ENCODE results near the gene RNF220.

RNF220 gene

DNA sequence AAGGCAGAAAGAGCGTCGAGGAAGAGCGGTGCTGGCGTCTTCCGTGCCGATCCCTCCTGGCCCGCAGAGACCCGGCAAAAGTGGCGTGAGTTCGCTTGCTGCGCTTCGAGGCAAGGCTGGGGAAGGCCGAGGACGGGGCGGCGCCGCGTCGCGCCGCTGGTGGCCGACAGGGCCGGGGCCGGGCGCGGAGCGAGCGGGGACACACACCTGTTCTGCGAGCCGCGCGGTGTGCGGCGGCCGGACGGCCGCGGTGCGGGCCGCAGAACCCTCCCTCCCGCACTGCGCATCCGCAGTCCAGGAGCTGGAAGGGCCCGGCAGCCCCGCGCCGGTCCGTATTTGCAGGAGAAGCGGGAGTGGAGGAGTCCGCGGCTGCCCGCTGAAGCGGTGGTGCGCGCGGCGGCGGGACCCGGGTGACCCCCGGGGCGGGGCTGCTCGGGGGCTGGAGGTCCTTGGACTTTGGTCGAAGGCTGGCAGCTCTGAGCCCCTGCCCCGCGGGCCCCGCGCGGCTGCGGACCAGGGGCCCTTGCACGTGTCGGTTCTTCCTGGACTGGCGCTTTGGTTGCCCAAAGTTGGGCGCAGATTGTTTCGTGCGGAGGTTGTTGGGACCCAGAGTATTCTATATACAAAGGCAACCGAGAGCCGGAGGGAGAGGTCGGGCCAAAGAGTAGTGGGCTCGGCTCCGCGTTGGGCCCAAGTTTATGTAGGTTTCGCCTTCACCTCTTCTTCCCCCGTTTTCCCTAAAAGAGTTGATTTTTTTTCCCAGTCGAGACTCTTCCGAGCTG is 2.6 kb downstream of the RNF220 start:
- DNase-seq: no peak

DNA sequence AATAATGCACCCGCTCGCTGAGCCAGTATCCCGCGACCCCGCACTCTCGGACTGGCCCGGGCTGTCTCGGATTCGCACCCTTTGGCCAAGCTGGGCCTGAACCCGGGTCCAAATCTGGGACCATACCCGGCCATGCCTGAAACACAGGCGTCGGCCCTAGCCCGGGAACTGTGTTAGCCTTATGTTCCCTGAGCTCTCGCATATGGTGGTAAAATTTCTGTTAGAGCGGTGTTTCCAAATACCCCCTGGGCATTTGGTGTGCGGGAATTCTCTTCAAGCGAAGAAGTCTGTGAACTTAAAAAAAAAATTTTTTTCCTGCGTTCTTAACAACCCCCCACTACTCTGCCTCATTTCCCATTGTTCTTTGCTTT is 3.1 kb downstream of the RNF220 start:
- no peak for DNase-seq

DNA sequence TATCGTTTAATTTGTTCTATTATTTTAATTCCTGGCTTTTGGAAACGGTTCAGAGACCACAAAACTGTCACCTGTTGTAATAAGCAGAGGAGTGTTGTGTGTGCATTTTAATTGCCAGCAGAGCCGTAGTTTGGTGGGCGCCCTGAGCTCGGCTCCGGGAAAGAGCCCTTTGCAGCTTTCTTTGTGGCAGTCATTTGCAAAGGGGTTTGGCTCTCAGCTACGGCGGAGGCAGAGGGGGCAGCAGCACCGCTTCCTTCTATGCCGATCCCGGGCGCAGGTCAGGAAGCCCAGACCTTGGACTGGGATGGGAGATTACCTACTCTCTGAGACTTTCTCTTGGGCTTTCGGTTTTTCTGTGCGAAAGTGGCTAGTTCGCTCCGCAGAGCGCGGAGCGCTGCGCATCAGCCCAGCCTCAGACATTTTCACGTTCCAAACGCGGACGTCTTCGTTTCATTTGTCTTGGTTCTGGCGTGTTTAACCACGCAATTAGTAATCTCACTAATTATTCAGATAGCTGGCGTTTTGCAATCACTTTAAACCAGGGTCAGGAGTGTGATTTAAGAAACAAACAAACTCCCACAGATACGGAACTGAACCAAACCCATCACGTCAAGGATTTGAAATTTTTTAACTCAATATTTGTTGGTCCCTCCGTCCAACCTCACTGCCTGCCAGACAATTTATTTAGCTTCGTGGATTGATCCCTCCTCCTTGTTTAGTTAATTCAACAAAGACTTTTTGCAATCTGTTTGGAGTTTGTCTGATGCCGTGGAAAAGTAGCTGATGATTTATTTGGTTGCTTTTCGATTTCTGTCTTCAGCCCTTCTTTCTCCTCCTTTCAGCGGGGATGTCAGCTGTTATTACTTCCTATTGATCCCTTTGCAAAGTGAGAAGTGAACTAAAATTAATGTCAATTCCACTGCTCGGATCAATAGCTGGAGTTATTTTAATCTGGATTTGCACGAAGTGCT is 3.9 kb downstream of the RNF220 start:
- DNase-seq: no peak

DNA sequence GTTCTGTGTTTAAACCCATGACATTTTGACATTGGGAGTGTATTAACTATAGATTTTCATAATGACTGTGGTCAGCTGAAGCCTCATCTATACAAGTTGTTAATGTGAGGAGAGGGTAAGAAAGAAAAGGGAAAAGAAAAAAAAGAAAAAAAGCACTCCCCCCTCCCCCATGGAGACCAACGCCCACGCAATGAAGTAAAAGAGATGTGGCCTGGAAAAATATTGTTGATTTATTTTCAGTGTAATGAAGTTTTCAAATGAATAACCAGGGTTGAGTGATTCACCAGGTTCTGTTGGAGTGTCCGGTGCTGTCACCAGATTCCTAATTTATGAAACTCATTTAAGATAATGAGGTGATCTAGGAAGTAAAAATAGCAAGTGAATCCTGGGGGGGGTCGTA is 4.7 kb downstream of the RNF220 start:
- no peak for DNase-seq

DNA sequence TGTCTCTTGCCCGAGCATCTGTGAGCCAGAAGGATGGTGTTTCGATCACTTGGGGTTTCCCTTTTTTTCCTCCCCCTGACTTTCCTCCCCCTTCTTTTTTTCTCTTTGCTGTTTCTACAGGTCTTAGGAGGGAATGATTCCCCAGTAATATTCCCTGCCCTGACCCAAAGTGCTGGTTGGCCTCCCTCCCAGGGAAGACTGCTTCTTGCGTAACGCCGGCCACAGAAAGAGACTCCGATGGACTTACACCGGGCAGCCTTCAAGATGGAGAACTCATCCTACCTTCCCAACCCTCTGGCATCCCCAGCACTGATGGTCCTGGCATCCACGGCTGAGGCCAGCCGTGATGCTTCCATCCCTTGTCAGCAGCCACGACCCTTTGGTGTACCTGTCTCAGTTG is 6.8 kb downstream of the RNF220 start:
- DNase-seq: no peak

DNA sequence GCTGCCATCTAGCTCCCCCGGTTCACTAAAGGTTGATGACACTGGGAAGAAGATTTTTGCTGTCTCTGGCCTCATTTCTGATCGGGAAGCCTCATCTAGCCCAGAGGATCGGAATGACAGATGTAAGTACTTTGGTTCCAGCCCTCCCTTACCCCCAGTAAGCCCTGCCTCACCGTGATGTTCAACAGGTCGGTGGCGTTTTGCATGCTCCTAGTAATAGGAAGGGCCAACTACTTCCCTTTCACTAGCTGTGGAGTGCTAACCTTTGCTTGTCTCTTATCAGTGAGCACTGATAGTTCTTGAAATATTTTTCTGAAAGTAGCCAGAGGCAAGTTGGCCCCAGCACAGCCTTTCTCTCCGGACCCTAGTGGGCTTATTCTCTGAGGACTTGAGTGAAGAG is 7.5 kb downstream of the RNF220 start:
- no peak for DNase-seq

DNA sequence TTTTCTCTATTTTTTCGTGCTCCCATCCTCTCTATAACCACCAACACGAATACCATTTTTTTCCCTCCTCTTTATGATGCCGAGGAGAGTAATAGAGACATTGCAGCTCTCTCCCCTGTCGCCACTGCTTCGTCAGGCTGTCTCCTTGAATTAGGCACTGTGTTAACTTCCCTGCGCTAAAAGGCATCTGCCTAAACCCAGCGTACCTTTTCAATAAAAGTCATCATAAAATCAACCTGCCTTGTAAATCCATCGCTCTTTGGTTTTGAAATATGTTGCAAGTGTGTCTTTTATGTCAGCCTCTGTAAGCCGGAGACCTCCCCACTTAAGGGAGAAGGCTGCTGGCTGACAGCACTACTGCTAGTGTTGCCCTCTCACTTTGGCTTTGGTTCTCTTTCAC is 8.7 kb downstream of the RNF220 start:
- DNase-seq: no peak

DNA sequence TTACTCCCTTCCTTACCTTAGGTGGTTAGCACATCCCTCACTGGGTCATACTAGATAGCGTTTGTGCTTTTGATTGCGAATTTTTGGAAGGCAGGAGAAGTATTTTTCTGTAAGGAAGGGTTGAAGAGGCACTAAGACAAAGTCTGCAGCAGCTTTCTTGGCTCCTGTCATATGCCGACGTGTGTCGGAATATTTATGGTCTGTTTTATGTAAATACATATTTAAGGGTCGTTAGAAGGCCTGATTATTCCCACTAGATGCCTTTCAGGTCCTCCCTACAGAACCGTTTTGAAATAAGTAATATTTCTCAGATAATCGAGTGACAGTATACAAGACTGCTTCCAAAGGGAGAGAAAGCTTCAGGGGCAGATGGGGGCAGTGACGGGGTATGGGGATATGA is 10.0 kb downstream of the RNF220 start:
- no peak for DNase-seq

DNA sequence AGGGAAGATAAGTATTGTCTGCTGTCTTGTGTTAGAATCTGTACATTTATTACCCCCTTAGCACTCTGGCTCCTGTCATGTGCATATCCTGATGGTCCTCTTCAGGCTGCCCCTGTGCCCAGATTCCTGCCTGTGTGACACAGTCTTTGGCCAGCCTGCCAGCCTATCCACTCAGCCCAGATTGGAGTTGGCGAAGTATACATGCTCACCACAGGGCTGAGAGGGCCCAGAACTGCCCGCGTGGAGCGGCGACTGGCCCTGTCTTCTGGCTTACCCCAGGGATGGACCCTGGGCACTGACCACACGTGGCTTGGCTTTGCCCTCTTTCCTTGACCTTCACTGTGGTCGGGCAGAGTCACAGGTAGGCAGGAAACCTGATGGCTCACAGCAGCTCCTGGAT is 11.4 kb downstream of the RNF220 start:
- DNase-seq: no peak

DNA sequence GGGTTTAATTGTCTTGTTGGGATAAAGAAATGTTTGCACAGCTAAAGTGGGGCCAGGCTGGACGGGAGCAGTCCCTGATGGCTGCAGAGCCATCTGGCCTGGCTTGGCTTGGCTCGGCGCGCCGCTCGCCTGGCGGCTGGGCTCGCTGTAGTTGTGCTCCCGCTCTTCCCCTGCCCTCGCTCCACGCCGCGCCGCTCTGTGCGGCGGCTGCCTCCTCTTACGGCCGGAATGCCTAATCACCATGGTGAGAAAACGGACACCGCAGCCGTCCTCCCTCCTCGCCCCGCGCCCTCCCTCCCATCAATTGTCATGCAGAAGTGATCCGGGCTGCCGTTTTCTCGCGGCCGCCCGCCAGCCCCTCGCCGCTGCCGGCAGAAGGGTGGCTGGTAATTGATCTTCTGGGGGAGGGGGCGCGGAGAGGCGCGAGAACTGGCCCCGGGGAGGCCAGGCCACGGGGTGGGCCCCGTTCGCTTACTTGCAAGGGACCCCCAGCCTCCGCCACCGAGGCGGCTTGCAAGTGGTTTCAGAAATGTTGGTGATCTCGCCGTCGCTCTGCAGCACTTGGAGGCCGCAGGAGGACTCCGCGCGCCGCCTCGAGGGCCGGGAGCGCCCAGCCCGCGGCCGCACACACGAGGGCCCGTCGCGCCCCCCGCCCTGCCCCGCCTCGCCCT is 12.4 kb downstream of the RNF220 start:
- no peak for DNase-seq

DNA sequence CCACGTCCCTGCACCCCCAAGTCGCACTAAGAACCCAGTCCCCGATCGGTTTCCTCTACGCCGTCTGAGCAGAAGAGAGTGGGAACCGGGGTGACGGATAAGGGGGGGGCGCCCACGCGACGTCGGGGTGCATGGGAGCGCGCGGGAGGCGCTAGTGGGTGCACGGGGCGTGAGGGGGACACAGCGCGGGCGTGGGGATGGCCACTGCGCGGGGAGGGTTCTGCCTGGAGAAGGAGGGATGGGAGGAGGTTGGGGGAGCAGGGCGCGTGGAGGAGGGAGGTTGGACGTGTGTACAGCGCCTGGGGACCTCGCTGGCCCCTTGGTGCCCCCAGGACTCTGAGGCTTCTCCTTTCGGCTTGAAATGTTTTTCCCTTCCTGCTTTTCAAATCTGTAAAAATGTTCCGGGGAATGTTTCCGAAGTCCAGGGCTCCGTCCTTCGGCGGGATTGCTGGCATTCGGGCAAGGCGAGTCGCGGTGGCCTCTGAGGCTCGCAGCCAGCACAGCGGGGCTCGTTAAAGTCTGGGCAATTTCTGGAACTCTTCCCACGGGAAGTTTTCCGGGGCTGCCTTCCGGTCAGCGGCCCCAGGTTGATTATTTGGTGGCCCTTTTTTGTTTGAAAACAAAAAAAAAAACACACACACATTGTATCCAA is 13.1 kb downstream of the RNF220 start:
- no peak for DNase-seq

DNA sequence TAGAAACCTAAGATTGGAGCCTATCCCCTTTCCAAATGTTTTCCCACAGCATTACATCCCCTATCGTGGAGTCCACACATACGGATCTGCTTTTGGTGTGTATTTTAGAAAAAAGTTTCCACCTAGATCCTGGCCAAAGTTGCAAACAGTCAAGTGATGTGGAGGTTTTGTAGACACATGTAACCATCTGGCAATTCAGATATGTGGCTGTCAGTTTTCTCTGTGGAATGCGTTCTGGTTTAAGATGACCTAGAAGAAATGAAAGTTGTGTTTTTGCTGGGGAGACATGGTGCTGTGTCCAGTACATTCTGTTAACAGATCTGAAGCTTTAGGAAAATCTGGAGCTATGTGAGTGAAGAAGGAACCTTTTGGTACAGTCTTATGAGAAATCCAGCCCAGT is 14.8 kb downstream of the RNF220 start:
- DNase-seq: no peak

DNA sequence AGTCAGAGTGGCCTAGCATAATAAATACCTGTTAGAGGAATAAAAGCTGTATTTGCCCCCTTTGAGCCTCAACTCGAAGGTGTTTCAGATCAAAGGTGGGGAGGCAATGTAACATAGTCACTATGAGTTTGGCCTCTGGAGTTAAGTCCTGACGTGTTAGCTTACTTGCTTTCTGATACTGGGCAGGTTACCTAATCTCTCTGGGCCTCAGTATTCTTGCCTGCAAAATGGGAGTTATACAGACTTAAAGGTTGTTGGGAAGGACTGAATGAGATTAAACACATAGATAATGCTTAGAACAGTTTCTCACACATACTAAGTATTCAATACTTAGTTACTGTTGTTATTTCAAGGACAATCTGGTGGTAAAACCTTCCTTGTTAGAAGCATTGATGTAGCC is 15.5 kb downstream of the RNF220 start:
- DNase-seq: no peak

DNA sequence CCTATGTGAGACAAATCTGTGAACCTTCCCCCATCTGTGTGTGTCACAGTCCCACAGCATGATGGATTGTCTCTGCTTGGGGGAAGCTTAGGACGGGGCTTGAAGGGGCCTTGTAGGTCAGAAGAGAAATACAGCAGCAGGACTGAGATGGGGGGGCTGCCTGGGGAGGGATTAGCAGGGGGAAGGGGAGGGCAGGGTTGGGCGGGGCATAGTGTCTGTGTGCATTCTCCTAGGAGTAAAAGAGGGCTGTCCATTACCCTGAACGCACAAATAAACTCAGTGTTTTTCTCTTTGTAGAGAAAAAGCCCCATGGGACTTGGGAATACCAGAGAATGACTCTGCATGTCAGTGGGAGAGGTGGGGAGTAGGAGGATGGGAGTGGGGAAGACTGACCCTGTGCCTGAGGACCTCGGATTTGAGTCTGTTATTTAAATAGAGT is 16.4 kb downstream of the RNF220 start:
- DNase-seq: no peak

DNA sequence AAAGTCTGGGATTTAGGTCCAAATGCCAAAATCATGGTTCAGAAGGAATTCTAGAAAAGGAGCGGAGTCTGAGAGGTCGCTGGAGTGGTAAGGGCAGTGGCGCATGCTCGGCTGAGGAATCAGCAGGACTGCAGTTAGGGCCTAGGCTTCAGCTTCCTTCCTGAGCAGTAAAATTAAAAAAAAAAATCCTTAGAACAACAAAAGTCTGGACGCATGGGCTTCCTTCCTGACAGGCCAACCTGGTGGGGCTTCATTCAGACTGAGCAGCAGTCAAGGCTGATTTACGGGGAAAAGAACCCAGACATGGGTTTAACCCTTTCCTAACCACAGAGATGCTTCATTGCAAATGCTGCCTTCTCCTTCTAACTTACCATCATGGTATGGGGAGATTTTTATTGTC is 17.1 kb downstream of the RNF220 start:
- DNase-seq: no peak

DNA sequence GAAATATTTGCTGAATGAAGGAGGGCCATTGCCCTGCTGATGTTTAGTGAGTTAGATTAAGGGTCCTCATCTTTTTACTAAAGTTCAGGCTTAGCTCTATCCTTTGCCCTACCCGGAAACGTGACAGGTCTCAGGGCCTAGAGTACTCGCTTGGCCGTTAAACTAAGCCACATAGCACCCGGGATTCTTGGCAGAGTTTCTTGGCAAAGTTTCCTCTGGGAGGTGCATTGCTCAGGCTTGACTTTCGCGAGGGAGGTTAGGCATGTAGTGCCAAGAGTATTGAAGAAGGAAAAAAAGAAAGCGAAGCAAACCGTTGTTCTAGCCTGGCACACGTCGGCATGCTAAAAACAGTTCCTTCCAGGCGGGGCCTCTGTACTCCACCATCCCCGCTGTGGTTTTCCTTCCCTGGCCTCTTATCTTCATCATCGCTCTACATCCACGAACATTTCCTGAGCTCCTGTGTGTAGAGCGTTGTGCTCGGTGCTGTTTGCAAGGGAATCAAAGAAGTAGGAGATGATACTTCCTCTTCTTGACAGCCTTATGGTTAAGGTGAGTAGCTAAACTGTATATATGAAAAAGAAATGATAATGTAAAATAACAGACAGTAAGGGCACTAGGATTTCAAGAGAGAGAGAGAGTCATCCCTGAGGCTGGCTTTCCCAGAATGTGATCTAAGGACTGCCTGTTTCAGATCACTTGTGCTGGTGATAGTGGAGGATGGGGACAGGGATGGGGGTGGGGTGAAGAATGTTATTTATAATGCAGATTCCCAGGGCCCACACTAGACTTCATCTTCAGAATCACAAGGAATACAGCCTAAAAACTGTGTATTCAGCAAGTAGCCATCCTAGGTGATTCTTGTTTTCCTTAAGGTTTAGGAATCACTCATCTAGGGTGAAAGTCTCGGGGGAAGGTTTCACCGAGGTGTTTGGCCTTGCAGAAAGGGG is 18.8 kb downstream of the RNF220 start:
- DNase-seq: peak; percentile 39

DNA sequence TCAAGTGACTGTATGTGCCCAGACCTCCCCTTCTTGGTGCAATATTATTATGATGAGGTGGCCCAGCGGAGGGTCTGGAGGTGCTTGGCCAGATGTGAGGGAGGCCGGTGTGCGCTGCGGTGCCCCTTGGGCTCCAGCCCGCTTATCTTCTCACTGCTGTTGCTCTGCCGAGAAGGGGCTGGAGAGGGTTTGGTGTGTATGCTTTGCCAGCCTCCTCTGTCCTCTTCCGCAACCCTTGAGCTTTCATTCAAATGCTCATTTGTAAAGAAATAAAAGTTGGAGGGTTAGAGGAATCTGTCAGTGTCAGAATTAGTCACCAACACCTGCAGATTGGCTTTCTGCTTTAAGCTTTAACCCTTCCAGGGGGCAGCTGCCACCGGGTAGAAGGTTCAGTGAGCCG is 19.7 kb downstream of the RNF220 start:
- DNase-seq: no peak

DNA sequence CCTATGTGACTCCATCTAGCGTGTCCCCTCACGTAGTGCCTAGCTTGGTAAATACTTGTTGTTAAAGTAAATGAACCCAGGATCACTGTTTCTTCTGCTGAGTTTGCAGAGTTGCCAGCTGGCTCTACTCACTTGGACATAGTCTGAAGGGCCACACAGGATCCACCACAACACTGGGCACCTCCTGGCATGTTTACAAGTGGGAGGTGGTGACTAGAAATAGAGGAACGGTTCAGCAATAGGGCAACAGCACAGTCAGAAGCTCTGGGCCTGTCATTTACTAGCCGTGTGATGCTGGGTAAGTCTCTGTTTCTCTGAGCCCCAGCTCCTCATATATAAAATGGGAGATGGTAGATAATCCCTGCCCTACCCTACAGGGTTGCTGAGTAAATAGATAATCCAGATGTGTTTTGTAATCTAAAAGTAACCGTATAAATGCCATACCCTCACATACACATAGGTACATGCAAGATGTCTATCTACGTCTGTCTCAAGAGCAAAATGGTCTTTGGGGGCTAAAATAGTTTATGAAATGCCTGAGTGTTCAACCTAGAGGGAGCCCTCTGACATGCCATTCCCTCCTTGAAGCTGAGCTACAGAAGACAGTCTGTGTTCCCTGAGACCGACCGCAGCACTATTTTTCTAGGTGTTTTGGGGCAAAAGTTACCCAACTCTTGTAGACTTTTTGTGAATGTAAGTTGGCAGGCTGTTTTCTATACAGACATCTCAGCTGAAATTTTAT is 20.5 kb downstream of the RNF220 start:
- DNase-seq: no peak

DNA sequence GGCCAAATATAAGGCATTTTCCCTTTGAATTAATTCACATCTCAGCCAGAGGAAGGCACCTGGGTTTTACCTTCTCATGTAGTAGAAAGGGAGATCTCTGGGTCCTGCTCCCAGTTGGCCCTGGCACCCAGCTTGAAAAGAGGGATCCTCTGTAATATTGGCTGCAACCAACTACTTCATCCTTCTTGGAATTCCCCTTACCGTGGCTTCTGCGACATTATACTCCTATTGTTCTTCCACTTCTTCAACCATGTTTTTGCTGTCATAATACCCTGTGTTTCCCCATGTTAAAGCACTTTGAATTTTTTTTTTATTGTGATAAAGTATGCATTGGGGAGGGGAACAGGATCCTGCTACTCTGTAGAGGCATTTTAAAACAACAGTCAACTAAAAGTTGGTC is 26.8 kb downstream of the RNF220 start:
- no peak for DNase-seq

DNA sequence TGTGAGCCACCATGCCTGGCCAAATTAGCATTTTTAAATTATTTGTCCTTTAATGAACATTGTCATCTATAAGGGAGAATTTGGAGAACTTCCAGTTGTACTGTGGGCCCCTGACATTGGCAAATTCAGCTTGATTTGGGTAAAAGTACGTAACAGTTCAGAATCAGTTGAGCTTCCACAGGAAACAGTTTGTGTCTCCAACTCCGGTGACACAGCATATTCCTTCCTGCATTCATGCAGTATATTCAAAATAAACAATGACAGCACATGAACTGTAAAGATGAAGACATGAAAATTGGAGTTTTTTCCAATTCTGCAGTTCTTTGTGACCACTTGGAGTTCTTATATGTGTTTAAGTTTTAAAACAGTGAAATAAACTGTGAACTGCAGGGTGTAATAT is 28.2 kb downstream of the RNF220 start:
- no peak for DNase-seq

All from HCEC 1CT (cell line).